ENCODE data around the gene FTCD. TPM values are rescaled to one million over a fixed set of nuclear protein-coding genes. Genes with fewer than 3 reads are reported as not detected.

The FTCD gene
- total RNA-seq, 1 donor from 2014 or later = 0.92 TPM

DNA sequence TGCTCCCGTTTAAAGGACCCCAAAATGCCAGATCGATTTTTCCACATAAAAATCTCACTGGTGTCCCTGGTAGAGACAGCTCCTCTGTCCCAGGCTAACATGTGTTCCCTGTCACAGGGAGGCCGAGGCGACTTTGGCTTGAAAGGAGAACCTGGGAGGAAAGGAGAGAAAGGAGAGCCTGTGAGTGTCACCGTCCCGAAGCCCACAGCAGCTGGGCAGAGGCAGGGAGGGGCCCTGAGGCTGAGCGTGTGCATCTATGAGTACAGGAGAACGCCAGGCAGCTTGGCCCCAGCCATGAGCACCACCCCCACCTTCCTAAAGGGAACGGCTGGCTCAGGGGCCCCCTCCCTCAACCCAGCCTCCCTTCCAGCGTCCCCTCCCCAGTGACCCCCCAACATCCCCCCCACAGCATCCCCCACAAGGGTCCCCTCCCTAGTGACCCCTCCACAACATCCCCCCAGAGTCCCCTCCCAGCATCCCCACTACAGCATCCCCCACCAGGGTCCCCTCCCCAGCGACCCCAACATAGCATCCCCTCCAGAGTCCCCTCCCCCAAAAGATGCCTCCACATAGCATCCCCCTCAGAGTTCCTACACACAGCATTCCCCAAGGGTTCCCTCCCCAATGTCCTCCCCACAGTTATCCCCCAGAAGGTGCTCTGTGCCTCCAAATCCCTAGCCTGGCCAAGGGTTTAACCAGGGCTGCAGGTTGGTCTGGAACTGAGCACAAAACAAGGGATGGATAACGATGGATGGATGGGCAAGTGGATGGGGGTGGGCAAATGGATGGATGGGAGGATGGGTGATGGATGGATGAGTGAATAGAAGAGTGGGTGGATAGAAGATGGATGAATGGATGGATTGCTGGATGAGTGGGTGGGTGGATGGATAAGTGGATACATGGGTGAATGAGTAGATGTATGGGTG is 32.4 kb downstream of the FTCD start:
- DNase-seq = no peak

DNA sequence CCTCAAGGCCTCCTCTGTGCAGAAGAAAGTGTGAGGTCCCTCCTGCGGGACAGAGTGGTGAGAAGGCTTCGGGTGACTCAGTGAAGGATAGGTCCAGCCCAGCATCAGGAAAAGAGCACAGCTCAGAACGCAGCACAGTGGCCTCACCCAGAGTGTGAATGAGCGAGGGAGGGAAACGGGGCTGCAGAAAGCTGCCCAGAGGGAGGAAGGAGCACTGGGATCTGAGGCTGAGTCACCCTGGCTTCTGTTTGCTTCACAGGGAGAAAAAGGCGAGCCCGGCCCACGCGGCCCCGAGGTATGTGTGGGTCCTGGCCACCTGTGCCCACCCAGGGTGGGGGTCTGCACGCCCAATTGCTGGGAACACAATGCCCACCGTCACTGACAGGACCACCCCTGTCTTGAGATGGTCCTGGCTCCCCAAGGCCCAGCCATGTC is 33.1 kb downstream of the FTCD start:
- no peak for DNase-seq

DNA sequence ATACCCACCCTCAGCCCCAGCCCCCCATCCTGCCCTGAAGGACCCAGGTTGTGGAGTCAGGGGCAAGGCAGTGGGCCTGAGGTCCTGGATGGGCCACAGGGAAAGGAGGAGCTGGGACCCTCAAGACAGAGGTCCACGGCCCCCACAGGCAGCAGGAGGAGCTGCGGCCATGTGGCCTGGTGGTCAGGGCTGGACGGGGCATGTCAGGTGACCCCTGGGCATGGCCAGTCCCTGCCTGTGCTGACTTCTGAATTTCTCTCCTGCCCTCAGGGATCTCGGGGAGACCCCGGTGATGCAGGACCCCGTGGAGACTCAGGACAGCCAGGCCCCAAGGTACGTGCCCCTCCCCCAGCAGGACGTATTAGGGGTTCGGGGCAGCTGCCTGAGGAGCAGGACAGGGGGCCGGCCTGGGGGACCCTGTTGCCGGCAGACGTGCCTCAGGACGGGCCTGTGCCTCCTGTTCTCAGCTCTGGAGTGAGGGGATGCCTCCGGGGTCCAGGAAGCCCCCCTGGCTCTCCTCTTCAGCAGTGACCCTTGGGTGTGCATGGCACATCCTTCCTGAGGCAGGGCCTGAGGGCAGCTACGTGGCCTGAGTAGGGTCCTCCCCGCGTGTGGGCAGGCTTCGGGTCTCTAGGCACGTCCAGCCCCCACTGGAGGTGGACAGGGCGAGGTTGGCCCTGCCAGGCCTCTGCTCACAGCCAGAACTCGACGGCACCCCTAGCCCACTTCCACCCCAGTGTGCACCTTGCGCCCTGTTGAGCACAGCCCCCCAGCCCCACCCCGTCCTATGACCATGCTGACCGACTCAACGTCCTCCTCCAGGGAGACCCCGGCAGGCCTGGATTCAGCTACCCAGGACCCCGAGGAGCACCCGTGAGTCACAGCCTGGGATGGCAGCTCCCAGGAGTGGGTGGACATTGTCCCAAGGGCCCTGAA is 33.8 kb downstream of the FTCD start:
- no peak for DNase-seq

- no peak for DNase-seq
Measured at GRCh38 chr21:46120301-46121285, 34.8 kb downstream of the FTCD start.

DNA sequence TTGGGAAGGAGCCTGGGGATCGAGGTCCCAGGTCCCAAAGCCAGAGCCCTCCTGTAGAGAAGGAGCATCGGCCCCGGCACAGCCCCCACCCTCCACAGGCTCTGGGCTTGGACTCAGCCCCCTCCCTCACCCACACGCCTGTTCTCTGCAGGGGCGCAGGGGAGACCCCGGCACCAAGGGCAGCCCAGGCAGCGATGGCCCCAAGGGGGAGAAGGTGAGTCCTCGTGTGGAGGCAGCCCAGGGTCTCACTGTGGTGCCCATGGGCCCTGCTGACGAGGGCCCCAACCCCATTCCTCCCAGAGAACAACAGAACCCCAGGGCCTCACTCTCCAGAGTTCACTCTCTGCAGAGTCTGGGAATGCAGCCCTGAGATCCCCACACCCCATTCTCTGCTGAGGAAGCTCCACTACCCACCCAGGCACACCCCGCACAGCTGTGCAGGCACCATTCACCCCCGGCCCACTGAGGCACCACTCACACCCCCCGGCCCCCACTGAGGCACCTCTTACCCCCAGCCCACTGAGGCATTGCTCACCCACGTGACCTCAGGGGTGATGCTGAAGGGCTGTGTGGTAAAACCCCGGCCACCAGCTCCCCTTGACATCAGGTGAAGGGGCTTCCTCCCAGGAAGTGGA is 35.6 kb downstream of the FTCD start:
- DNase-seq = no peak

- no peak for DNase-seq
Measured at GRCh38 chr21:46119144-46119636, 36.2 kb downstream of the FTCD start.

- DNase-seq = no peak
Measured at GRCh38 chr21:46118316-46119143, 36.8 kb downstream of the FTCD start.

GRCh38 chr21:46117586-46118315 is 37.6 kb downstream of the FTCD start:
- DNase-seq = no peak

GRCh38 chr21:46116776-46117585 is 38.4 kb downstream of the FTCD start:
- no peak for DNase-seq

DNA sequence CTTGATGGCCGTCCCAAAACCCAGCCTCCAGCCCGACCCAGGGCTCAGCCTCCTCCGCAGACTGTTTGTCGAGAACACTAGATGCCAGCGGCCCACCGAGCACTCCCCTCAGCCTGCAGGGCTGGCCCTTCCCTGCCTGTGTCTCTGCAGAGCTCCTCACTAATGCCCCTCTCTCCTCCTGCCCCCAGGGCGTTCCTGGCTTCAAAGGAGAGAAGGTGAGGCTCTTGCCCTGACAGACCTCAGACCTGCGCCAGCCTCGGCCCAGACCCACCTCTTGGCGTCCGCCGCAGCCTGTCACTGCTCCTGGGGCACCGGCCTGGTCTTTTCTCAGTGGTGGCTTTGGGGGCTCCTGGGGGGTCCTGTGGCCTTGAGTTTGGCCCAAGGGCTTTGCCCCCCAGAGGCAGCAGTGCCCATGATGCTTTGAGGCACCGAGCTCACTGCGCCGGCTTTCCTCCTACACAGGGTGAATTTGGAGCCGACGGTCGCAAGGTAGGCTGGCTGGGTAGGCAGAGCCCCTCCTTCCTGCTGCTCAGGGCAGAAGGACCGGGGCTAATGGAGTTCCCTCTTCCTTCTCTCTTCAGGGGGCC is 39.1 kb downstream of the FTCD start:
- DNase-seq = no peak

- DNase-seq = no peak
Measured at GRCh38 chr21:46115441-46116188, 39.8 kb downstream of the FTCD start.

DNA sequence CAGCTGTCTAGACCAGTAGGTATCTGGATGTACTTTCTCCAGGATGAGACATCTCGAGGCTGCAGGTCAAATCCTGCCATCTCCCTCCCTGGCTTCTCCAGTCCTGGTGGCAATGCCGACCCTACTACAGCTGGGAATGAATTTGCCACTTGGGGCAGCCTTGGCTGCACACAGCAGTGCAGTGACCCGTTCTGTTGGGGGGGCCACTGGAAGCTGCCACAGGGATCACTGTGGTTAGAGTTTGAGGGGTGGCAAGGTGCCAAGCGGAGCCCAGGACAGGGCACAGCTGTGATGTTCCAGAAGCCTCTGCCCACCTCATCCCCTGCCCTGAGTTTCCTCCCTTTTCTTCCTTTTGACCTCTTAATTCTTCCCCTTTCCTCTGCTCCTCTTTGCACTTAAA is 40.4 kb downstream of the FTCD start:
- DNase-seq = no peak

- DNase-seq = no peak
Measured at GRCh38 chr21:46113497-46114176, 41.7 kb downstream of the FTCD start.

DNA sequence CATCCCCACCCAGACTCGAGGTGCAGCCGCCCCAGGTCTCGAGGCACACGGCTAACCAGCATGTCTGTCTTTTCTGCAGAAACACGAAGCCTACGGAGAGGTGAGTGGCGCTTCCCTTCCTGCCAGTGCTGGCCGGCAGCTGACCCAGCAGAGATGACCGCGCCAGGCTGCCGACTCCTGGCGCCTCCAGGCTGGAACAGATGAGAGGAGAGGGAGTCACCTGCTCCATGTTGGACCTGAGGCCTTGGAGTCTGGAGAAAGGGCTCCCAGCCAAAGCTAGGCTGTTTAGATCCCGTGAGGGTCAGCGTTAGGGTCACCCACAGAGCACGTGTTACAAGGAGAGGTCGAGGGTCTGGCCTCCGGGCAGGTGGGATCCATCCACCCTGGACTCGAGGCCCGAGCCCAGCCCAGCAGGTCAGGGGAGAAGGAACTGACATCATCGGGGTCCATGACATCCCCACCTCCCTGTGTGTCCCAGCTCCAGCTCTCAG is 42.6 kb downstream of the FTCD start:
- DNase-seq = no peak

DNA sequence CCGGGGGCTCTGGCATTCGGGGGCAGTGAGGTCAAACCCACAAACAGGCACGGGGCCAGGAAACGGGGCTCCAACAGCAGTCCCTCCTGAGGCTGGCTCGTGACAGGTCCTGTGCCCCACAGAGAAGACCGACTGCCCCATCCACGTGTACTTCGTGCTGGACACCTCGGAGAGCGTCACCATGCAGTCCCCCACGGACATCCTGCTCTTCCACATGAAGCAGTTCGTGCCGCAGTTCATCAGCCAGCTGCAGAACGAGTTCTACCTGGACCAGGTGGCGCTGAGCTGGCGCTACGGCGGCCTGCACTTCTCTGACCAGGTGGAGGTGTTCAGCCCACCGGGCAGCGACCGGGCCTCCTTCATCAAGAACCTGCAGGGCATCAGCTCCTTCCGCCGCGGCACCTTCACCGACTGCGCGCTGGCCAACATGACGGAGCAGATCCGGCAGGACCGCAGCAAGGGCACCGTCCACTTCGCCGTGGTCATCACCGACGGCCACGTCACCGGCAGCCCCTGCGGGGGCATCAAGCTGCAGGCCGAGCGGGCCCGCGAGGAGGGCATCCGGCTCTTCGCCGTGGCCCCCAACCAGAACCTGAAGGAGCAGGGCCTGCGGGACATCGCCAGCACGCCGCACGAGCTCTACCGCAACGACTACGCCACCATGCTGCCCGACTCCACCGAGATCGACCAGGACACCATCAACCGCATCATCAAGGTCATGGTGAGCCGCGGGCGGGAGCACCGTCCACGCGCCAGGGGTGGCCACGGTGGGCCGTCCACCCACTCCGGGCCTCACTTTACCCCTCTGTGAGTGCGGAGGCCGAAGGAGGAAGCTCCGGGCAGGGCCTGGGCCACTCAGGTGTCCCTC is 43.3 kb downstream of the FTCD start:
- DNase-seq = no peak

DNA sequence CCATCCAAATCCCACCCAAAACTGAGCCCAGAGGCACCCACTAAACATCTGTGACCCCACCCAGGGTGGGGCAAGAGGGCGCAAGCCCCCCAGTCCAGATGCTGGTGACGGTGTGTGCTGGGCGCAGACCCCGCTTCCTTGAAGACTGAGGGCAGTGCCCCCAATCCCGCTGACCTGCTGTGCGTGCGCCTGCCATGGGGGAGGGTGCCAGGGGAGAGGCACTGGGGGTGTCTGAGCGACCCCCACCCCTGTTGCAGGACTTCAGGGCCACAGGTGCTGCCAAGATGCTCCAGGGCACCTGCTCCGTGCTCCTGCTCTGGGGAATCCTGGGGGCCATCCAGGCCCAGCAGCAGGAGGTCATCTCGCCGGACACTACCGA is 44.2 kb downstream of the FTCD start:
- DNase-seq = no peak

All from tongue (tissue), 2 donors.